HepG2 (cell line): ENCODE results near the gene TRPV4. TPM values are rescaled to one million over a fixed set of nuclear protein-coding genes. Genes with fewer than 3 reads are reported as not detected.

Experiments
- ATAC-seq: fragments of 200-7000 bp; cut with Tn5 transposase; 3 replicates; pipeline ENCODE4 v1.9.1; 2020; ENCODE audit warnings: mild to moderate bottlenecking, moderate library complexity
- BruUV-seq: library from RNA; stranded (reverse); fragments of 400-500 nt; replicated peaks from 2 replicates; lab custom pipeline; 2021; lab: Mats Ljungman, UMichigan
- CTCF ChIA-PET: fragments of 300-600 bp; formaldehyde crosslinking; extraction: SDS; loops from one replicate; lab custom pipeline; 2021; ENCODE audit warnings: low total read pairs, inconsistent platforms, low intra/inter-chr PET ratio; lab: Yijun Ruan, JAX
- POLR2A ChIA-PET: fragments of 350-600 bp; sonication (Branson Sonifier 250); formaldehyde crosslinking; loops from one replicate; lab custom pipeline; 2020; ENCODE audit warnings: antibody characterized with exemption, inconsistent platforms; lab: Yijun Ruan, JAX
- DNase-seq: peaks from one replicate; pipeline ENCODE4 v3.0.0-alpha.2; 2015; ENCODE audit warnings: low spot score
- FAIRE-seq: peaks from 3 replicates; lab custom pipeline; 2011; peaks lifted over from hg19 to GRCh38; lab: Jason Lieb, UNC
- H2AFZ ChIP-seq: one replicate; pipeline ENCODE4 v1.6.1; 2011; ENCODE audit warnings: low read length, inconsistent platforms
- H3K27ac ChIP-seq: fragments of 300-600 bp; 3 replicates; pipeline ENCODE4 v1.8.0; 2011; ENCODE audit warnings: mixed run types, mild to moderate bottlenecking, mixed read lengths, low read length, inconsistent platforms; ENCODE audit not compliant: insufficient read depth; ENCODE audit errors: extremely low read length
- H3K27me3 ChIP-seq, 2 experiments: fragments of 200-600 bp in 1 of 2; 2 replicates in 1 of 2; 3 replicates in 1 of 2; pipeline versions ENCODE4 v1.6.0 to v1.8.0; 2011; ENCODE audit warnings: low read length in 2 of 2, mild to moderate bottlenecking in 2 of 2, moderate library complexity in 2 of 2, inconsistent platforms in 1 of 2; ENCODE audit not compliant: insufficient read depth in 2 of 2, control insufficient read depth in 1 of 2
- H3K36me3 ChIP-seq, 2 experiments: fragments of 200-600 bp in 1 of 2; replicated peaks in 1 of 2; 2 replicates in 1 of 2; 3 replicates in 1 of 2; pipeline versions ENCODE4 v1.5.1 to v1.8.0; 2011; ENCODE audit warnings: low read length in 2 of 2, inconsistent platforms in 1 of 2; ENCODE audit not compliant: insufficient read depth in 2 of 2, control insufficient read depth in 1 of 2
- H3K4me1 ChIP-seq: 2 replicates; pipeline ENCODE4 v1.5.1; 2012; ENCODE audit warnings: low read length, inconsistent platforms; ENCODE audit not compliant: insufficient read depth
- H3K4me2 ChIP-seq: 2 replicates; pipeline ENCODE4 v1.6.0; 2011; ENCODE audit warnings: low read depth, low read length, inconsistent platforms
- H3K4me3 ChIP-seq, 3 experiments: fragments of 200-600 bp in 1 of 3; sonication (generic), shearing (Covaris generic) in 1 of 3; replicated peaks in 1 of 3; 2 replicates each; pipeline ENCODE4 v1.5.1; 2011 to 2016; ENCODE audit warnings: low read length in 3 of 3, inconsistent platforms in 2 of 3, low read depth in 2 of 3, mild to moderate bottlenecking in 2 of 3, control low read depth in 1 of 3, mixed read lengths in 1 of 3; ENCODE audit not compliant: insufficient read depth in 1 of 3
- H3K79me2 ChIP-seq: one replicate; pipeline ENCODE4 v1.6.1; 2011; ENCODE audit warnings: low read length, inconsistent platforms; ENCODE audit not compliant: insufficient read depth
- H3K9ac ChIP-seq: 2 replicates; pipeline ENCODE4 v1.6.0; 2011; ENCODE audit warnings: mild to moderate bottlenecking, low read depth, low read length, inconsistent platforms; ENCODE audit not compliant: insufficient read depth
- H3K9me3 ChIP-seq: 2 replicates; pipeline ENCODE4 v1.5.1; 2012; ENCODE audit warnings: mild to moderate bottlenecking, low read length
- H4K20me1 ChIP-seq: 2 replicates; pipeline ENCODE4 v1.6.0; 2011; ENCODE audit warnings: inconsistent platforms, mild to moderate bottlenecking, low read length, moderate library complexity; ENCODE audit not compliant: insufficient read depth
- ARID2 ChIP-seq: sonication (generic); formaldehyde crosslinking; IDR thresholded peaks from 2 replicates; pipeline ENCODE4 v1.8.1; 2022; ENCODE audit warnings: mild to moderate bottlenecking, missing genetic modification reagents, borderline replicate concordance
- CSRNP1 ChIP-seq: sonication (generic); formaldehyde crosslinking; IDR thresholded peaks from 2 replicates; pipeline ENCODE4 v1.8.1; 2023; ENCODE audit warnings: mild to moderate bottlenecking, missing genetic modification reagents
- CSRNP2 ChIP-seq: sonication (generic); formaldehyde crosslinking; conservative IDR thresholded peaks from 2 replicates; pipeline ENCODE4 v1.8.0; 2022; ENCODE audit warnings: low read depth, missing genetic modification reagents
- HNRNPH1 ChIP-seq: fragments of 200-400 bp; formaldehyde crosslinking; optimal IDR thresholded peaks from 2 replicates; pipeline ENCODE3; 2017; ENCODE audit warnings: mild to moderate bottlenecking, low read depth, low read length
- NFIB ChIP-seq: sonication (generic); formaldehyde crosslinking; IDR thresholded peaks from 2 replicates; pipeline ENCODE4 v1.9.0; 2021; ENCODE audit warnings: missing genetic modification reagents, mild to moderate bottlenecking, borderline replicate concordance
- PRDM10 ChIP-seq: sonication (generic); formaldehyde crosslinking; IDR thresholded peaks from 2 replicates; pipeline ENCODE4 v1.4.0; 2020; ENCODE audit warnings: low read depth, missing genetic modification reagents
- SNAI1 ChIP-seq: sonication (generic); formaldehyde crosslinking; IDR thresholded peaks from 2 replicates; pipeline ENCODE4 v1.5.0; 2020; ENCODE audit warnings: mild to moderate bottlenecking, missing genetic modification reagents, borderline replicate concordance
- SPEN ChIP-seq: sonication (generic); formaldehyde crosslinking; IDR thresholded peaks from 2 replicates; pipeline ENCODE4 v1.5.1; 2020; ENCODE audit warnings: low read depth, mild to moderate bottlenecking, missing genetic modification reagents
- ZFX ChIP-seq: sonication (generic); formaldehyde crosslinking; IDR thresholded peaks from 2 replicates; pipeline ENCODE4 v1.4.0; 2020; ENCODE audit warnings: mild to moderate bottlenecking, low read depth, missing genetic modification reagents, moderate library complexity
- ZNF12 ChIP-seq: sonication (generic); formaldehyde crosslinking; IDR thresholded peaks from 2 replicates; pipeline ENCODE4 v1.5.0; 2020; ENCODE audit warnings: missing genetic modification reagents
- ZNF275 ChIP-seq: sonication (generic); formaldehyde crosslinking; IDR thresholded peaks from 2 replicates; pipeline ENCODE4 v1.8.0; 2022; ENCODE audit warnings: missing genetic modification reagents, mild to moderate bottlenecking, inconsistent platforms, borderline replicate concordance
- ZNF672 ChIP-seq: sonication (generic); formaldehyde crosslinking; IDR thresholded peaks from 2 replicates; pipeline ENCODE4 v1.8.1; 2022; ENCODE audit warnings: missing genetic modification reagents
- ZNF747 ChIP-seq: sonication (generic); formaldehyde crosslinking; IDR thresholded peaks from 2 replicates; pipeline ENCODE4 v1.8.1; 2023; ENCODE audit warnings: missing genetic modification reagents, mild to moderate bottlenecking, borderline replicate concordance
- ZZZ3 ChIP-seq: sonication (generic); formaldehyde crosslinking; IDR thresholded peaks from 2 replicates; pipeline ENCODE4 v1.4.0; 2020; ENCODE audit warnings: missing genetic modification reagents, mild to moderate bottlenecking, borderline replicate concordance
- WGBS: methylation state at CpG from one replicate; pipeline ENCODE4 v1.1.6; 2017; ENCODE audit warnings: low lambda C conversion rate; 5-methylcytosine and 5-hydroxymethylcytosine counted together
- in situ Hi-C: cut with HindIII; loops from 2 replicates; pipeline ENCODE4 v1.10.0; 2017; ENCODE audit warnings: low pct_unique_long_range_greater_than_20kb; ENCODE audit not compliant: extremely low pct_ligation_motif_present
- intact Hi-C: fragments of 100-400 bp; cut with micrococcal nuclease; formaldehyde crosslinking; loops from one replicate; pipeline ENCODE4 v1.10.0; 2022; ENCODE audit not compliant: unreplicated experiment
- polyA plus RNA-seq, 8 experiments: library from polyadenylated mRNA; depleted of rRNA in 3 of 8; stranded (reverse) in 7 of 8; unstranded in 1 of 8; fragments of >200 nt; fragmentation: Illumina TruSeq in 4 of 8; extraction: Trizol in 4 of 8; gene quantifications; 2 replicates each; pipeline versions ENCODE4 v1.2.1 to v1.2.3, GENCODE V29; 2011 to 2016; ENCODE audit warnings: low read depth in 4 of 8, missing spikeins in 1 of 8, mixed read lengths in 1 of 8; ENCODE audit not compliant: insufficient read depth in 1 of 8
- total RNA-seq, 5 experiments: library from RNA; depleted of rRNA; stranded (reverse); fragments of >200 nt; fragmentation: Illumina TruSeq; extraction: Trizol; gene quantifications; 2 replicates each; pipeline ENCODE4 v1.2.3, GENCODE V29; 2016; ENCODE audit warnings: low read depth in 1 of 5

The TRPV4 gene
- total and polyA plus RNA-seq, 2 of the 13 experiments (the other 11 are each of a cell fraction or from before 2014, with no cell fraction given), result 0.66 to 4.7 TPM

- POLR2A ChIA-PET, result no interaction called here
Observed at GRCh38 chr12:109798691-109799090, 34.5 kb downstream of the TRPV4 start.

More at GRCh38 chr12:109798691-109799090, 34.5 kb downstream of the TRPV4 start:
- Histone ChIP-seq H3K4me3 (no peak overlapping the region), H3K9me3 (no peaks in the 10 kb centered on the region), H3K27ac (no peak overlapping the region), H3K9ac (no peak overlapping the region), H3K36me3 (no peaks in the 10 kb centered on the region), H4K20me1 (no peaks in the 10 kb centered on the region), H3K4me1 (no peaks in the 10 kb centered on the region), H3K79me2 (no peaks in the 10 kb centered on the region), H3K4me2 (no peak overlapping the region), H2AFZ (no peak overlapping the region), H3K27me3 (peaks cover 0 to 4% of the 10 kb centered on the region in 2 experiments; a peak in 1 of 5 replicates)
- BruUV-seq, result no TSS peak
- CTCF ChIA-PET, result interaction anchor here (1.4 kb wide), 1 partner anchor 280 kb away, joined by 5 read pairs; no protein-coding TSS in a partner anchor
- no peak for ATAC-seq
- 82% methylated on average over 18 of the region's 20 CpGs for WGBS
- TF ChIP-seq NFIB (CRISPR knock-in tag), result no peak
- no peak for TF ChIP-seq CSRNP1 (CRISPR knock-in tag)
- TF ChIP-seq SPEN, result no peak
- no peak for TF ChIP-seq PRDM10 (CRISPR knock-in tag)
- no peak for TF ChIP-seq HNRNPH1
- no peak for TF ChIP-seq CSRNP2 (CRISPR knock-in tag)
- no peak for TF ChIP-seq ZZZ3 (CRISPR knock-in tag)
- no peak for TF ChIP-seq ZNF747
- TF ChIP-seq ARID2 (CRISPR knock-in tag), result no peak
- no peak for TF ChIP-seq ZNF672
- no peak for TF ChIP-seq ZFX (CRISPR knock-in tag)
- TF ChIP-seq ZNF275 (CRISPR knock-in tag), result no peak
- TF ChIP-seq ZNF12 (CRISPR knock-in tag), result no peak
- no peak for TF ChIP-seq SNAI1 (CRISPR knock-in tag)
- intact Hi-C loops (no loop called here), in situ Hi-C loops (no loop called here)
- DNase-seq, result no peak
- no peak for FAIRE-seq
